KMS-11 (cell line): ENCODE data around the gene MAFG.

ENCODE experiments used
- H2AFZ ChIP-seq: fragments of 200-600 bp; sonication (generic); 2 replicates; pipeline ENCODE4 v1.6.1; 2016; ENCODE audit warnings: antibody characterized with exemption, mixed run types, low read depth
- H3K27ac ChIP-seq: fragments of 200-600 bp; sonication (generic); 2 replicates; pipeline ENCODE4 v1.6.1; 2016; ENCODE audit warnings: mild to moderate bottlenecking, mixed run types
- H3K27me3 ChIP-seq: fragments of 200-600 bp; sonication (generic); 2 replicates; pipeline ENCODE4 v1.6.1; 2017; ENCODE audit warnings: mild to moderate bottlenecking, low read depth, mixed run types, moderate library complexity; ENCODE audit not compliant: insufficient read depth
- H3K36me3 ChIP-seq: fragments of 200-600 bp; sonication (generic); 2 replicates; pipeline ENCODE4 v1.6.1; 2017; ENCODE audit warnings: mild to moderate bottlenecking, mixed run types; ENCODE audit not compliant: insufficient read depth
- H3K4me1 ChIP-seq: fragments of 200-600 bp; sonication (generic); 2 replicates; pipeline ENCODE4 v1.6.1; 2016; ENCODE audit warnings: mild to moderate bottlenecking, low read depth, mixed run types; ENCODE audit not compliant: poor library complexity, severe bottlenecking
- H3K4me2 ChIP-seq: fragments of 200-600 bp; sonication (generic); 2 replicates; pipeline ENCODE4 v1.7.0; 2016; ENCODE audit warnings: mild to moderate bottlenecking, mixed run types
- H3K4me3 ChIP-seq: fragments of 200-600 bp; sonication (generic); IDR thresholded peaks from 2 replicates; pipeline ENCODE4 v1.6.1; 2017; ENCODE audit warnings: low read depth, low read length, mixed read lengths; ENCODE audit not compliant: insufficient read depth
- H3K79me2 ChIP-seq: fragments of 200-600 bp; sonication (generic); 2 replicates; pipeline ENCODE4 v1.6.1; 2016; ENCODE audit warnings: low read depth, mixed run types; ENCODE audit not compliant: insufficient read depth
- H3K9ac ChIP-seq: fragments of 200-600 bp; sonication (generic); 2 replicates; pipeline ENCODE4 v1.6.1; 2016; ENCODE audit warnings: mild to moderate bottlenecking, mixed run types
- H4K20me1 ChIP-seq: fragments of 200-600 bp; sonication (generic); 2 replicates; pipeline ENCODE4 v1.6.1; 2016; ENCODE audit warnings: mild to moderate bottlenecking, mixed run types; ENCODE audit not compliant: insufficient read depth
- TF ChIP-seq, protein P1 (sequence below): fragments of 200-600 bp; sonication (generic); conservative IDR thresholded peaks from 2 replicates; pipeline ENCODE4 v1.6.1; 2017; ENCODE audit warnings: low read depth, mild to moderate bottlenecking, antibody characterized with exemption, low read length, moderate library complexity, mixed read lengths

The MAFG gene

DNA sequence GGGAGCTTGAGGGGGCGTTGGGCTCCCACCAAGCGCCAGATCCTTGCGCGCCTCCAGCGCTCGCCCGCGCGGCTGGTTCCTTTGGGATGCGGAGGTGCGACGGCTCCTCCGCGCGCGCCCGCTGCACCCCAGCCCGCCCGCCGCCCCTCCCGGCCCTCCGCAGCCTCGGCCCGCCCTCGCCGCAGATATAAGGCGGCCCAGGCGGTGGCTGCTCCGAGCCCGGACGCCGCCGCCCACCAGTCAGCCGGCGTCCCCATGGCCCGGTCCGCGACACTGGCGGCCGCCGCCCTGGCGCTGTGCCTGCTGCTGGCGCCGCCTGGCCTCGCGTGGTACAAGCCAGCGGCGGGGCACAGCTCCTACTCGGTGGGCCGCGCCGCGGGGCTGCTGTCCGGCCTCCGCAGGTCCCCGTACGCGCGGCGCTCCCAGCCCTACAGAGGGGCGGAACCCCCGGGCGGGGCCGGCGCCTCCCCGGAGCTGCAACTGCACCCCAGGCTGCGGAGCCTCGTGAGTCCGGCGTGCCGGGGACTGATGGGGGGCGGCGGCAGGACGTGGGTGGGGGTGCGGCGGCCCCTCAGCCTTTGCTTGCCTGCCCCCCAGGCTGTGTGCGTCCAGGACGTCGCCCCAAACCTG lies 25.4 kb downstream of the MAFG start, which contains the start of gene NPB:
Gene NPB, plus strand, starts transcription at position 216 of the 630 bp plus-strand sequence. Its CDS starts 40 bp downstream, at position 256.
- H3K36me3 ChIP-seq: no peaks in the 10 kb centered on the region
- H2AFZ ChIP-seq: no peak within 1 kb of the TSS
- no peaks in the 10 kb centered on the region for H4K20me1 ChIP-seq
- H3K4me3 ChIP-seq: no peak within 1 kb of the TSS
- H3K4me1 ChIP-seq: no peaks in the 10 kb centered on the region
- no peak within 1 kb of the TSS for H3K9ac ChIP-seq
- H3K27ac ChIP-seq: no peak within 1 kb of the TSS
- H3K4me2 ChIP-seq: no peak within 1 kb of the TSS
- TF ChIP-seq, protein P1, sequence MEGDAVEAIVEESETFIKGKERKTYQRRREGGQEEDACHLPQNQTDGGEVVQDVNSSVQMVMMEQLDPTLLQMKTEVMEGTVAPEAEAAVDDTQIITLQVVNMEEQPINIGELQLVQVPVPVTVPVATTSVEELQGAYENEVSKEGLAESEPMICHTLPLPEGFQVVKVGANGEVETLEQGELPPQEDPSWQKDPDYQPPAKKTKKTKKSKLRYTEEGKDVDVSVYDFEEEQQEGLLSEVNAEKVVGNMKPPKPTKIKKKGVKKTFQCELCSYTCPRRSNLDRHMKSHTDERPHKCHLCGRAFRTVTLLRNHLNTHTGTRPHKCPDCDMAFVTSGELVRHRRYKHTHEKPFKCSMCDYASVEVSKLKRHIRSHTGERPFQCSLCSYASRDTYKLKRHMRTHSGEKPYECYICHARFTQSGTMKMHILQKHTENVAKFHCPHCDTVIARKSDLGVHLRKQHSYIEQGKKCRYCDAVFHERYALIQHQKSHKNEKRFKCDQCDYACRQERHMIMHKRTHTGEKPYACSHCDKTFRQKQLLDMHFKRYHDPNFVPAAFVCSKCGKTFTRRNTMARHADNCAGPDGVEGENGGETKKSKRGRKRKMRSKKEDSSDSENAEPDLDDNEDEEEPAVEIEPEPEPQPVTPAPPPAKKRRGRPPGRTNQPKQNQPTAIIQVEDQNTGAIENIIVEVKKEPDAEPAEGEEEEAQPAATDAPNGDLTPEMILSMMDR: no peak
- H3K79me2 ChIP-seq: no peaks in the 10 kb centered on the region
- H3K27me3 ChIP-seq: no peaks in the 10 kb centered on the region

- no peaks in the 10 kb centered on the region for H3K36me3 ChIP-seq
- no peaks in the 10 kb centered on the region for H3K4me1 ChIP-seq
- no peak overlapping the region for H3K9ac ChIP-seq
- TF ChIP-seq, protein P1: no peak
- no peak overlapping the region for H3K27ac ChIP-seq
- H3K4me2 ChIP-seq: no peak overlapping the region
- no peaks in the 10 kb centered on the region for H4K20me1 ChIP-seq
- no peak overlapping the region for H3K4me3 ChIP-seq
- no peaks in the 10 kb centered on the region for H3K79me2 ChIP-seq
- H2AFZ ChIP-seq: no peak overlapping the region
- H3K27me3 ChIP-seq: no peaks in the 10 kb centered on the region
Observed at GRCh38 chr17:81901167-81902022, 26.1 kb downstream of the MAFG start.

DNA sequence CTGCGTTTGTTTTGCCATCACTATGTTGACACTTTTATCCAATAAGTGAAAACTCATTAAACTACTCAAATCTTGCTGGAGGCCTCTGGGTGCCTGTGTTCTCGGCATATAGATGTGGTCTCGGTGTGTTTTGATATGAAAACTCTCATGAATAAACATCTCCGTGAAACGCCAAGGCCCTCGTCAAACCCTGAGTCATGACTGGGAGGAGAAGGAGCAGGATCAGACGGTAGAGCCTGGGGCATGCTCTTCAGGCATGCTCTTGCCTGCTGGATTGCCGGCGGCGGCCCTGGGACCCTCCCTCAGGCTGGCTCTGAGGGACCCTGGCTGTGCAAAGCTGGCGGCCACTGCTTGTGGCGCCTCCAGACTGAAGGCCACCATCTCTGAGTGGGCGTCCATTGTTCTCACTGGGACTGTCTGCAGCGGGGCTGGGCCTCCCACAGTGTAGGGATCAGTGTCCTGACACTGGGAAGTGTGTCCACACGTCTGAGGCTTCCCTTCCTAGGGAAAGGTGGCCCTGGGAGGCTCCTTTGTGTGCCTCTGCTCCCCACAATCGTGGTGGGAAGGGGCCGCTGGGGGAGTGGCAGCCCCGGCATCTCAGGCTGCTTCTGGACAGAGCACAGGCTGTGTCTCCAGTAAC lies 27.2 kb downstream of the MAFG start:
- H3K4me1 ChIP-seq: no peaks in the 10 kb centered on the region
- H4K20me1 ChIP-seq: no peaks in the 10 kb centered on the region
- H3K4me2 ChIP-seq: no peak overlapping the region
- H3K4me3 ChIP-seq: no peak overlapping the region
- no peaks in the 10 kb centered on the region for H3K79me2 ChIP-seq
- no peak overlapping the region for H3K27ac ChIP-seq
- H3K36me3 ChIP-seq: no peaks in the 10 kb centered on the region
- no peak overlapping the region for H3K9ac ChIP-seq
- no peaks in the 10 kb centered on the region for H3K27me3 ChIP-seq
- H2AFZ ChIP-seq: no peak overlapping the region
- TF ChIP-seq, protein P1: no peak

DNA sequence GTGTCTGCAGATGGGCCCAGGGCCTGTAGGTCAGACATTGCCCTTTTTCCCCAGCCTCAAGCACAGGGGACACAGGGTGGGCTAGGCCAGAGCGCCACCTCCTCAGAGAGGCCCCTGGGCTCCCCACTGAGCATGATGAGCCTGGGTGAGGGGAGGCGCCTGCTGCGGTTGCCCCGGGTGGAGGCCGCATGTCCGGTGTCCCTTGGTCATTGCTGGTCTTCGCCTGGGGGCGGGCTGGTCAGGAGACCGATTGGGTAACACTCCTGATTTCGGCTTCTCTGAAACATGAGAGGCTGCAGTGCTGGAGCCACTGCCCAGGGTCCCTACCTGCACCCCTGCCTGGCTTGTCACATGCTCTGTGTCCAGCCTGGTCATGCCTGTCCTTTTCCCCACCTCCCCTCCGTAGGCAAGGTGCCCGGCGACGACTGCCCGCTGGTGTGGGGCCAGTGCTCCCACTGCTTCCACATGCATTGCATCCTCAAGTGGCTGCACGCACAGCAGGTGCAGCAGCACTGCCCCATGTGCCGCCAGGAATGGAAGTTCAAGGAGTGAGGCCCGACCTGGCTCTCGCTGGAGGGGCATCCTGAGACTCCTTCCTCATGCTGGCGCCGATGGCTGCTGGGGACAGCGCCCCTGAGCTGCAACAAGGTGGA lies 27.9 kb downstream of the MAFG start:
- no peaks in the 10 kb centered on the region for H3K36me3 ChIP-seq
- H3K4me3 ChIP-seq: no peak overlapping the region
- H3K9ac ChIP-seq: no peak overlapping the region
- no peaks in the 10 kb centered on the region for H3K4me1 ChIP-seq
- TF ChIP-seq, protein P1: no peak
- H3K4me2 ChIP-seq: no peak overlapping the region
- no peak overlapping the region for H2AFZ ChIP-seq
- no peak overlapping the region for H3K27ac ChIP-seq
- no peaks in the 10 kb centered on the region for H3K27me3 ChIP-seq
- H3K79me2 ChIP-seq: no peaks in the 10 kb centered on the region
- no peaks in the 10 kb centered on the region for H4K20me1 ChIP-seq
